HepG2 (cell line): Measurements from ENCODE around the gene ANKRD52. TPM values are rescaled to one million over a fixed set of nuclear protein-coding genes. Genes with fewer than 3 reads are reported as not detected.

Experiments
- ARNTL ChIP-seq: sonication (generic); formaldehyde crosslinking; IDR thresholded peaks from 2 replicates; pipeline ENCODE4 v1.4.0; 2020; ENCODE audit warnings: mild to moderate bottlenecking, missing genetic modification reagents
- CAMTA2 ChIP-seq: sonication (generic); formaldehyde crosslinking; IDR thresholded peaks from 2 replicates; pipeline ENCODE4 v1.4.0; 2020; ENCODE audit warnings: mild to moderate bottlenecking, missing genetic modification reagents, borderline replicate concordance
- CBFB ChIP-seq: sonication (generic); formaldehyde crosslinking; IDR thresholded peaks from 2 replicates; pipeline ENCODE4 v1.4.0; 2020; ENCODE audit warnings: missing genetic modification reagents
- CEBPG ChIP-seq: IDR thresholded peaks from 2 replicates; pipeline ENCODE4 v1.6.1; 2016
- GFI1 ChIP-seq: sonication (generic); formaldehyde crosslinking; IDR thresholded peaks from 2 replicates; pipeline ENCODE4 v1.5.0; 2020; ENCODE audit warnings: missing genetic modification reagents, mild to moderate bottlenecking, borderline replicate concordance
- GZF1 ChIP-seq: sonication (generic); formaldehyde crosslinking; IDR thresholded peaks from 2 replicates; pipeline ENCODE4 v1.5.1; 2020; ENCODE audit warnings: mild to moderate bottlenecking, missing genetic modification reagents
- HMG20A ChIP-seq: IDR thresholded peaks from 2 replicates; pipeline ENCODE4 v1.6.1; 2016; ENCODE audit warnings: borderline replicate concordance
- KDM5A ChIP-seq: fragments of 200-600 bp; sonication (generic); IDR thresholded peaks from 2 replicates; pipeline ENCODE4 v1.7.0; 2018; ENCODE audit warnings: antibody characterized with exemption, mild to moderate bottlenecking, low read length, borderline replicate concordance
- PAWR ChIP-seq: sonication (generic); formaldehyde crosslinking; IDR thresholded peaks from 2 replicates; pipeline ENCODE4 v1.4.0; 2020; ENCODE audit warnings: missing genetic modification reagents, mild to moderate bottlenecking, borderline replicate concordance
- SETDB1 ChIP-seq: sonication (generic); formaldehyde crosslinking; IDR thresholded peaks from 2 replicates; pipeline ENCODE4 v1.5.1; 2020; ENCODE audit warnings: missing genetic modification reagents, mild to moderate bottlenecking, borderline replicate concordance
- SIN3A ChIP-seq: IDR thresholded peaks from 2 replicates; pipeline ENCODE4 v1.6.1; 2011; ENCODE audit warnings: low read depth, mild to moderate bottlenecking, control low read depth, low read length, borderline replicate concordance
- SMAD1 ChIP-seq: sonication (generic); formaldehyde crosslinking; IDR thresholded peaks from 2 replicates; pipeline ENCODE4 v1.4.0; 2020; ENCODE audit warnings: missing genetic modification reagents, low read depth, mild to moderate bottlenecking, borderline replicate concordance
- ZNF136 ChIP-seq: sonication (generic); formaldehyde crosslinking; IDR thresholded peaks from 2 replicates; pipeline ENCODE4 v1.8.1; 2022; ENCODE audit warnings: low read depth, mild to moderate bottlenecking, moderate library complexity, missing genetic modification reagents
- ZNF253 ChIP-seq: sonication (generic); formaldehyde crosslinking; IDR thresholded peaks from 2 replicates; pipeline ENCODE4 v1.8.0; 2022; ENCODE audit warnings: mild to moderate bottlenecking, missing genetic modification reagents, borderline replicate concordance
- ZNF30 ChIP-seq: sonication (generic); formaldehyde crosslinking; IDR thresholded peaks from 2 replicates; pipeline ENCODE4 v1.5.0; 2020; ENCODE audit warnings: mild to moderate bottlenecking, missing genetic modification reagents
- ZNF564 ChIP-seq: sonication (generic); formaldehyde crosslinking; IDR thresholded peaks from 2 replicates; pipeline ENCODE4 v1.8.1; 2023; ENCODE audit warnings: mild to moderate bottlenecking, missing genetic modification reagents
- ZNF782 ChIP-seq: sonication (generic); formaldehyde crosslinking; IDR thresholded peaks from 2 replicates; pipeline ENCODE4 v1.4.0; 2020; ENCODE audit warnings: missing genetic modification reagents, mild to moderate bottlenecking, borderline replicate concordance
- ZNF878 ChIP-seq: sonication (generic); formaldehyde crosslinking; IDR thresholded peaks from 2 replicates; pipeline ENCODE4 v1.8.1; 2023; ENCODE audit warnings: mild to moderate bottlenecking, missing genetic modification reagents, moderate library complexity
- polyA plus RNA-seq, 8 experiments: library from polyadenylated mRNA; depleted of rRNA in 3 of 8; stranded (reverse) in 7 of 8; unstranded in 1 of 8; fragments of >200 nt; fragmentation: Illumina TruSeq in 4 of 8; extraction: Trizol in 4 of 8; gene quantifications; 2 replicates each; pipeline versions ENCODE4 v1.2.1 to v1.2.3, GENCODE V29; 2011 to 2016; ENCODE audit warnings: low read depth in 4 of 8, missing spikeins in 1 of 8, mixed read lengths in 1 of 8; ENCODE audit not compliant: insufficient read depth in 1 of 8
- total RNA-seq, 5 experiments: library from RNA; depleted of rRNA; stranded (reverse); fragments of >200 nt; fragmentation: Illumina TruSeq; extraction: Trizol; gene quantifications; 2 replicates each; pipeline ENCODE4 v1.2.3, GENCODE V29; 2016; ENCODE audit warnings: low read depth in 1 of 5
- TF ChIP-seq, protein P1 (sequence below): sonication (generic); formaldehyde crosslinking; IDR thresholded peaks from 2 replicates; pipeline ENCODE4 v1.4.0; 2020; ENCODE audit warnings: missing genetic modification reagents
- TF ChIP-seq, protein P2 (sequence below): IDR thresholded peaks from 2 replicates; pipeline ENCODE4 v1.6.1; 2016
- TF ChIP-seq, protein P3 (sequence below): IDR thresholded peaks from 2 replicates; pipeline ENCODE4 v1.6.1; 2016; ENCODE audit warnings: missing compliant biosample characterization, missing genetic modification reagents, borderline replicate concordance

ANKRD52 gene
- total and polyA plus RNA-seq, 2 of the 13 experiments (the other 11 are each of a cell fraction or from before 2014, with no cell fraction given) = 7.8 to 9.2 TPM

DNA sequence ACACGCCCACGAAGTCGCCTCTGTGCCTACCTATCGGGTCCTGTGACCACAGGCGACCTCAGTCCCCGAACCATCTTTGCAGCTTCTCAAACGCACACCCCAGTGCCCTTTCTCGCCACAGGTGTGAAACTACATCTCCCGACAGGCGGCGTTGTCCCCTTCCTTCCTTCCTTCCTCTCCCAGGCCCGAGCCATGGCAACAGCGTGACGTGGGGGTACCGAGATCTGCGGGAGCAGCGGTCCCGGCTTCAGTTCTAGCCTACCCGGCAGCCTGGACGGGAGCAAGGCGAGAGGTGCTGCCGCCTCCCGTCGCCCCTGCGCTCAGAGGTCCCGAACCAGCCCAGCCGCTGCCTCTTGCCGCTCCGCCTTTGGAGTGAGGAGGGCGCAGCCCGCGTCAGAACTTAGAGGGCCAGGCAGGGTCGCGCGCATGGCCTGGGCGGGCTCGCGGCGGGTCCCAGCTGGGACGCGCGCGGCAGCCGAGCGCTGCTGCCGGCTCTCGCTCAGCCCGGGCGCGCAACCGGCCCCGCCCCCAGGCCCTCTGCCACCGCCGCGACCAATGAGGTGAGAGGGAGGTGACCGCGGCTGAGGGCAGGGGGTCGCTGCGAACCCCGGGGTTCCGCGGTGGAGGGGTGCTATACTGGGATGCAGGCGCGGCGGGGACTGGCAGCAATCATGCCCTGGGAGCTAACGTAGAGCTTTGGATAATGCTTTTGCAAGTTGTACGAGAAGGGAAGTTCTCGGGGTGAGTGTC lies 8.7 kb upstream of the ANKRD52 start, which contains the start of gene COQ10A (continued):
- TF ChIP-seq, protein P1, sequence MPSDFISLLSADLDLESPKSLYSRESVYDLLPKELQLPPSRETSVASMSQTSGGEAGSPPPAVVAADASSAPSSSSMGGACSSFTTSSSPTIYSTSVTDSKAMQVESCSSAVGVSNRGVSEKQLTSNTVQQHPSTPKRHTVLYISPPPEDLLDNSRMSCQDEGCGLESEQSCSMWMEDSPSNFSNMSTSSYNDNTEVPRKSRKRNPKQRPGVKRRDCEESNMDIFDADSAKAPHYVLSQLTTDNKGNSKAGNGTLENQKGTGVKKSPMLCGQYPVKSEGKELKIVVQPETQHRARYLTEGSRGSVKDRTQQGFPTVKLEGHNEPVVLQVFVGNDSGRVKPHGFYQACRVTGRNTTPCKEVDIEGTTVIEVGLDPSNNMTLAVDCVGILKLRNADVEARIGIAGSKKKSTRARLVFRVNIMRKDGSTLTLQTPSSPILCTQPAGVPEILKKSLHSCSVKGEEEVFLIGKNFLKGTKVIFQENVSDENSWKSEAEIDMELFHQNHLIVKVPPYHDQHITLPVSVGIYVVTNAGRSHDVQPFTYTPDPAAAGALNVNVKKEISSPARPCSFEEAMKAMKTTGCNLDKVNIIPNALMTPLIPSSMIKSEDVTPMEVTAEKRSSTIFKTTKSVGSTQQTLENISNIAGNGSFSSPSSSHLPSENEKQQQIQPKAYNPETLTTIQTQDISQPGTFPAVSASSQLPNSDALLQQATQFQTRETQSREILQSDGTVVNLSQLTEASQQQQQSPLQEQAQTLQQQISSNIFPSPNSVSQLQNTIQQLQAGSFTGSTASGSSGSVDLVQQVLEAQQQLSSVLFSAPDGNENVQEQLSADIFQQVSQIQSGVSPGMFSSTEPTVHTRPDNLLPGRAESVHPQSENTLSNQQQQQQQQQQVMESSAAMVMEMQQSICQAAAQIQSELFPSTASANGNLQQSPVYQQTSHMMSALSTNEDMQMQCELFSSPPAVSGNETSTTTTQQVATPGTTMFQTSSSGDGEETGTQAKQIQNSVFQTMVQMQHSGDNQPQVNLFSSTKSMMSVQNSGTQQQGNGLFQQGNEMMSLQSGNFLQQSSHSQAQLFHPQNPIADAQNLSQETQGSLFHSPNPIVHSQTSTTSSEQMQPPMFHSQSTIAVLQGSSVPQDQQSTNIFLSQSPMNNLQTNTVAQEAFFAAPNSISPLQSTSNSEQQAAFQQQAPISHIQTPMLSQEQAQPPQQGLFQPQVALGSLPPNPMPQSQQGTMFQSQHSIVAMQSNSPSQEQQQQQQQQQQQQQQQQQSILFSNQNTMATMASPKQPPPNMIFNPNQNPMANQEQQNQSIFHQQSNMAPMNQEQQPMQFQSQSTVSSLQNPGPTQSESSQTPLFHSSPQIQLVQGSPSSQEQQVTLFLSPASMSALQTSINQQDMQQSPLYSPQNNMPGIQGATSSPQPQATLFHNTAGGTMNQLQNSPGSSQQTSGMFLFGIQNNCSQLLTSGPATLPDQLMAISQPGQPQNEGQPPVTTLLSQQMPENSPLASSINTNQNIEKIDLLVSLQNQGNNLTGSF = peak; percentile 17; the same call in 1 of the 2 replicates
- TF ChIP-seq CBFB (CRISPR knock-in tag) (peak; percentile 21; the same call in 1 of the 2 replicates), ZNF136 (CRISPR knock-in tag) (peak; percentile 76; the same call in 1 of the 2 replicates), GFI1 (CRISPR knock-in tag) (no peak), GZF1 (CRISPR knock-in tag) (peak; percentile 34; the same call in 1 of the 2 replicates), SMAD1 (CRISPR knock-in tag) (peak; percentile 30; the same call in 1 of the 2 replicates), CEBPG (CRISPR knock-in tag) (peak; percentile 24; the same call in 1 of the 2 replicates), ZNF878 (CRISPR knock-in tag) (peak; percentile 28; the same call in 1 of the 2 replicates), ZNF564 (CRISPR knock-in tag) (0 out of 2 replicates have a peak, but pooled peaks have one; percentile 55), SETDB1 (CRISPR knock-in tag) (no peak), HMG20A (CRISPR knock-in tag) (no peak; the same call in 1 of the 2 replicates), KDM5A (peak; percentile 61; the same call in 1 of the 2 replicates), PAWR (CRISPR knock-in tag) (no peak), ZNF30 (CRISPR knock-in tag) (0 out of 2 replicates have a peak, but pooled peaks have one; percentile 48), CAMTA2 (CRISPR knock-in tag) (no peak), ZNF253 (CRISPR knock-in tag) (no peak), ZNF782 (CRISPR knock-in tag) (peak; percentile 78; the same call in 1 of the 2 replicates), ARNTL (CRISPR knock-in tag) (0 out of 2 replicates have a peak, but pooled peaks have one; percentile 51), SIN3A (no peak)
- TF ChIP-seq, protein P2, sequence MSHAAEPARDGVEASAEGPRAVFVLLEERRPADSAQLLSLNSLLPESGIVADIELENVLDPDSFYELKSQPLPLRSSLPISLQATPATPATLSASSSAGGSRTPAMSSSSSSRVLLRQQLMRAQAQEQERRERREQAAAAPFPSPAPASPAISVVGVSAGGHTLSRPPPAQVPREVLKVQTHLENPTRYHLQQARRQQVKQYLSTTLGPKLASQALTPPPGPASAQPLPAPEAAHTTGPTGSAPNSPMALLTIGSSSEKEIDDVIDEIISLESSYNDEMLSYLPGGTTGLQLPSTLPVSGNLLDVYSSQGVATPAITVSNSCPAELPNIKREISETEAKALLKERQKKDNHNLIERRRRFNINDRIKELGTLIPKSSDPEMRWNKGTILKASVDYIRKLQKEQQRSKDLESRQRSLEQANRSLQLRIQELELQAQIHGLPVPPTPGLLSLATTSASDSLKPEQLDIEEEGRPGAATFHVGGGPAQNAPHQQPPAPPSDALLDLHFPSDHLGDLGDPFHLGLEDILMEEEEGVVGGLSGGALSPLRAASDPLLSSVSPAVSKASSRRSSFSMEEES (CRISPR knock-in tag) = 0 out of 2 replicates have a peak, but pooled peaks have one; percentile 39
- TF ChIP-seq, protein P3, sequence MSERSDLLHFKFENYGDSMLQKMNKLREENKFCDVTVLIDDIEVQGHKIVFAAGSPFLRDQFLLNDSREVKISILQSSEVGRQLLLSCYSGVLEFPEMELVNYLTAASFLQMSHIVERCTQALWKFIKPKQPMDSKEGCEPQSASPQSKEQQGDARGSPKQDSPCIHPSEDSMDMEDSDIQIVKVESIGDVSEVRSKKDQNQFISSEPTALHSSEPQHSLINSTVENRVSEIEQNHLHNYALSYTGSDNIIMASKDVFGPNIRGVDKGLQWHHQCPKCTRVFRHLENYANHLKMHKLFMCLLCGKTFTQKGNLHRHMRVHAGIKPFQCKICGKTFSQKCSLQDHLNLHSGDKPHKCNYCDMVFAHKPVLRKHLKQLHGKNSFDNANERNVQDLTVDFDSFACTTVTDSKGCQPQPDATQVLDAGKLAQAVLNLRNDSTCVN (CRISPR knock-in tag) = peak; percentile 69; the same call in 1 of the 2 replicates
